NCI-H1417 (cell line): Measurements from ENCODE around the gene NMRAL1.

Experiments
- DNase-seq, 3 experiments: peaks; one replicate each; lab custom pipeline; 2025; lab: John Stamatoyannopoulos, UW

Gene NMRAL1

GRCh38 chr16:4505356-4506147, 31.1 kb upstream of the NMRAL1 start:
- DNase-seq, result no peak

GRCh38 chr16:4501071-4501478, 26.6 kb upstream of the NMRAL1 start:
- no peak for DNase-seq

- no peak for DNase-seq
Measured at GRCh38 chr16:4500272-4500671, 25.8 kb upstream of the NMRAL1 start.

- DNase-seq, result no peak
Measured at GRCh38 chr16:4499196-4499555, 24.8 kb upstream of the NMRAL1 start.

GRCh38 chr16:4498546-4499195, 24.2 kb upstream of the NMRAL1 start:
- no peak for DNase-seq

- no peak for DNase-seq
Measured at GRCh38 chr16:4496305-4496704, 21.9 kb upstream of the NMRAL1 start.

GRCh38 chr16:4495766-4496165, 21.3 kb upstream of the NMRAL1 start:
- DNase-seq, result no peak

- DNase-seq, result no peak
Measured at GRCh38 chr16:4494746-4495490, 20.5 kb upstream of the NMRAL1 start.

- DNase-seq, result no peak
Measured at GRCh38 chr16:4491898-4492297, 17.5 kb upstream of the NMRAL1 start.

- DNase-seq, result no peak
Measured at GRCh38 chr16:4489030-4489429, 14.6 kb upstream of the NMRAL1 start.

- no peak for DNase-seq
Measured at GRCh38 chr16:4488499-4488967, 14.1 kb upstream of the NMRAL1 start.

- no peak for DNase-seq
Measured at GRCh38 chr16:4487955-4488498, 13.6 kb upstream of the NMRAL1 start.

- no peak for DNase-seq
Measured at GRCh38 chr16:4486126-4486893, 11.9 kb upstream of the NMRAL1 start.

GRCh38 chr16:4481963-4482362, 7.5 kb upstream of the NMRAL1 start:
- no peak for DNase-seq

- peak in 1 of 3 experiments; percentile 29 for DNase-seq
Measured at GRCh38 chr16:4481526-4481925, 7.1 kb upstream of the NMRAL1 start.

- DNase-seq, result no peak
Measured at GRCh38 chr16:4477966-4478365, 3.5 kb upstream of the NMRAL1 start.

- DNase-seq, result peak; percentile 86 to 96 (median 93)
Measured at GRCh38 chr16:4475880-4476788, 1.7 kb upstream of the NMRAL1 start, which contains the start of gene HMOX2. Gene HMOX2, plus strand, starts transcription at chr16:4476398. Its CDS starts 29,127 bp downstream, at chr16:4505525.

GRCh38 chr16:4472880-4473279, 1.5 kb downstream of the NMRAL1 start:
- DNase-seq, result no peak

- no peak for DNase-seq
Measured at GRCh38 chr16:4471869-4472268, 2.6 kb downstream of the NMRAL1 start.

GRCh38 chr16:4468972-4469371, 5.5 kb downstream of the NMRAL1 start:
- no peak for DNase-seq

- DNase-seq, result no peak
Measured at GRCh38 chr16:4467916-4468315, 6.5 kb downstream of the NMRAL1 start.
